ENCODE results near the gene GLP1R.
"Not testable (repeated sequence)": the region's sequence is repeated elsewhere in the genome, so short reads cannot be mapped to it uniquely, and the experiment has no call there.

Gene GLP1R

GRCh38 chr6:39128106-39128505 lies 79.5 kb downstream of the GLP1R start:
- no peak for DNase-seq (ENCODE audit: low read depth)

GRCh38 chr6:39128832-39129231 lies 80.3 kb downstream of the GLP1R start:
- DNase-seq (ENCODE audit: low read depth) = no peak

- DNase-seq (ENCODE audit: low read depth) = no peak
Observed at GRCh38 chr6:39130691-39131090, 82.1 kb downstream of the GLP1R start.

GRCh38 chr6:39134761-39135160 lies 86.2 kb downstream of the GLP1R start:
- DNase-seq (ENCODE audit: low read depth) = not testable (repeated sequence)

GRCh38 chr6:39136207-39136606 lies 87.6 kb downstream of the GLP1R start:
- DNase-seq (ENCODE audit: low read depth) = not testable (repeated sequence)

- no peak for DNase-seq (ENCODE audit: low read depth)
Observed at GRCh38 chr6:39137245-39137644, 88.7 kb downstream of the GLP1R start.

Measured in stimulated activated CD8-positive, alpha-beta memory T cell treated with anti-CD3 and anti-CD28 coated beads, Interleukin-4, amount 100 ng/mL, for 24 hours (primary cell).